Activated CD4-positive, alpha-beta T cell treated with anti-CD3 and anti-CD28 coated beads, Interleukin-2, Interleukin-4, amounts not matched to agents 100 ng/mL and 50 ng/mL, durations not matched to agents 16 hours and 8 hours (primary cell): ENCODE measurements around the gene OR11G2.
"Not testable (repeated sequence)": the region's sequence is repeated elsewhere in the genome, so short reads cannot be mapped to it uniquely, and the experiment has no call there.

Source experiments
- DNase-seq: peaks from one replicate; pipeline ENCODE4 v3.0.0-alpha.2; 2020; ENCODE audit warnings: low spot score

Gene OR11G2, protein sequence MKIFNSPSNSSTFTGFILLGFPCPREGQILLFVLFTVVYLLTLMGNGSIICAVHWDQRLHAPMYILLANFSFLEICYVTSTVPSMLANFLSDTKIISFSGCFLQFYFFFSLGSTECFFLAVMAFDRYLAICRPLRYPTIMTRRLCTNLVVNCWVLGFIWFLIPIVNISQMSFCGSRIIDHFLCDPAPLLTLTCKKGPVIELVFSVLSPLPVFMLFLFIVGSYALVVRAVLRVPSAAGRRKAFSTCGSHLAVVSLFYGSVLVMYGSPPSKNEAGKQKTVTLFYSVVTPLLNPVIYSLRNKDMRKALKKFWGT

DNA sequence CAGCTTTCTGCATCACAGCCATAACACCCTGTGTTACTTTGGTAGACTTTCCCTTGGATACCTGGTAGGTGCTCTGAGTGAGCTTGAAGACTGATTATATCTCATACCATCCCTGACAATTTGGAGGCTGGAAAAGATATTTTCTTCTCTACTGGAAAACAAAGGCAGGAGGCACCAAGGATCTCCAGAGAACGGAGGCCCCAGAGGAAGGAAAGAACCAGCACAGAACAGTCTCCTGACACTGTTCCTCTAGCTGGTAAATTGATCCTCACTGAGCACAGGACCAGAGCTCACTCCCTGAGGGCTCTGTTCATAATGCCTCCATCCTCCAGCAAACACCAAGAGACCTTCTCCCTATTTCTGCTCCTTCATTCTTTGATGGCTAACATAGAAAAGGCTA lies at the start of gene OR11G2:
TSS of gene OR11G2 (plus strand) at position 301 of the 400 bp plus-strand sequence. CDS start 6,542 bp downstream, outside the sequence.
- DNase-seq, result no peak

DNA sequence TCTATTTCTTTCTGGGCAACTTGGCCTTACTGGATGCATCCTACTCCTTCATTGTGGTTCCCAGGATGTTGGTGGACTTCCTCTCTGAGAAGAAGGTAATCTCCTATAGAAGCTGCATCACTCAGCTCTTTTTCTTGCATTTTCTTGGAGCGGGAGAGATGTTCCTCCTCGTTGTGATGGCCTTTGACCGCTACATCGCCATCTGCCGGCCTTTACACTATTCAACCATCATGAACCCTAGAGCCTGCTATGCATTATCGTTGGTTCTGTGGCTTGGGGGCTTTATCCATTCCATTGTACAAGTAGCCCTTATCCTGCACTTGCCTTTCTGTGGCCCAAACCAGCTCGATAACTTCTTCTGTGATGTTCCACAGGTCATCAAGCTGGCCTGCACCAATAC lies 46.8 kb upstream of the OR11G2 start:
- no peak for DNase-seq

DNA sequence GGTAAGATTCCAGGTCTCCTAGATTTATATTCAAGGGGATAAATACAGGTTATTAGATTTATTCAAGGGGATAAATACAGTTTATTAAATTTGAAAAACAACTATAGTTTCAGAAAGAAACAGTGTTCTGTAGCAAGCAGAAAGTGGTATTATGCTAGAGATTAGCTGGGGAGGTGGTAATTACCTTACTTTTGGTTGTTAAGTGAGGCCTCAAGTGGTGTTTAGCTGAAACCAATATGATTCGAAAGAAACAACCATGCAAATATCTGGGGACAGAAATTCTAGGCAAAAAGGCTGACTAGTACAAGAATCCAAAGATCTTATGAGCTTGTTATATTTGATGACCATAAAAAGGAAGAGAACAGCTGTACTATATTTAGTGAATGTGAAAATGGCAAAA lies 45.9 kb upstream of the OR11G2 start:
- no peak for DNase-seq

DNA sequence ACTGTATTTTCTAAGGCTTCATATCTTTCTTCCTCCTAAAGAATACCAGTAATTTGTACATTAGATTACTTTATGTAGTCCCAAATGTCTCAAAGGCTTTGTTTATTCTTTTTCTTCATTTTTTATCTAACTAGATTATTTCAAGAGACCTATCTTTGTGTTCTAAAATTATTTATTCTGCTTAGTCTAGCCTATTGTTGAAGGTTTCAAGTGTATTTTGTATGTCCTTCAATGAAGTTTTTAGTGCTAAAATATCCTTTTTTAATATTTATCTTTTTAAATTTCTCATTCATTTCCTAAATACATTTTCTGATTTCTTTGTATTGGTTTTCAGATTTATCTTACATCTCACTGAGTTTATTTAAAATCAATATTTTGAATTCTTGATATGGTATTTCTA lies 26.2 kb upstream of the OR11G2 start:
- DNase-seq, result no peak

DNA sequence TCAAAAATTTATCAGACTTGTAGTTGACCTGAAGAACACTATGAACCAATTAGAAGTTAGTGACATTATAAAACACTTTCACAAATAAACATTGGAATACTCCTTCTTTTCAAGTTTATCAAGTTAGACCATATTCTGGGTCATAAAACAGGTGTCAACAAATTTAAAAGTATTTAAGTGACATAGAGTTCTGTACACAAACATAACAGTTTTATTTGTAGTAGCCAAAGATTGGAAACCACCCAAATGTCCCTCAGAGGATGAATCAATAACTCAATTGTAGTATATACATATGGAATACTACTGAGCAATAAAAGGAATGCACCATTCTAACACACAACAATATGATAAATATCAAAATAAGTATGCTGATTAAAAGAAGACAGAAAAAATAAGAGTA lies 23.6 kb upstream of the OR11G2 start:
- no peak for DNase-seq

DNA sequence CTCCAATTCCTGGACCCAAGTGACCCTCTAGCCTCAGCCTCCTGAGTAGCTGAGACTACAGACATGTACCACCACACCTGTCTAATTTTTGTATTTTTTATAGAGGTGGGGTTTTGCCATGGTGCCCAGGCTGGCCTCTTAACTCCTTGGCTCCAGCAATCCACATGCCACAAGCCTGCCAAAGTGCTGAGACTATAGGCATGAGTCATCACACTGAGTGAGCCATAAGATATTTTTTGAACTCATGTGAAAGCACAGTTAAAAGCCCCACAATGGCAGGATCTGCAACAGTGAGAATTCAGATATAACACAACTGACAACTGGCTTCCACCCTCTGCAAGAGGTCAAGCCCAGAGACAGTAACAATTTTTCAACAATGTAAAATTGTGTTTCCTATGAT lies 20.8 kb upstream of the OR11G2 start:
- not testable (repeated sequence) for DNase-seq

DNA sequence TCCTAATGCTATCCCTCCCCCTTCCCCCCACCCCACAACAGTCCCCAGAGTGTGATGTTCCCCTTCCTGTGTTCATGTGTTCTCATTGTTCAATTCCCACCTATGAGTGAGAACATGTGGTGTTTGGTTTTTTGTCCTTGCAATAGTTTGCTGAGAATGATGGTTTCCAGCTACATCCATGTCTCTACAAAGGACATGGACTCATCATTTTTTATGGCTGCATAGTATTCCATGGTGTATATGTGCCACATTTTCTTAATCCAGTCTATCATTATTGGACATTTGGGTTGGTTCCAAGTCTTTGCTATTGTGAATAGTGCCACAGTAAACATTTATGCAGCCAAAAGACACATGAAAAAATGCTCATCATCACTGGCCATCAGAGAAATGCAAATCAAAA lies 16.5 kb upstream of the OR11G2 start:
- not testable (repeated sequence) for DNase-seq

DNA sequence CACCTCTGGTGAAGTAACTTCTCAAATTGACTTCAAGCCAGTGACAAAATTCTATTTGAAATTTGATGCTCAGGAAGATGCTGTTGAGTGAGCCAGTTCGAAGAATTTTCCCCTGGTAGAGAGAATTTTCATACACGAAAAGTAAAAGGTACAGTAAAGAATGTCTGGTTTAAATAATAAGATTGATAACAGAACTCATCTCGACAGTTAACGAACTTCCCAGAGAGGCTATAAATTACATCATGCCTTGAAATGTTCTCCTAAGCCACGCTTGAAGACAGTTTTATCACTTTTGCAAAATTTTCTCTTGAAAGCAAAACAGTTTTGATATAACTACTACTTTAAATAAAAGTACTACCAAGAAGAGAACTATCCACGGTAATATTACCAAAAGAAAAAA lies 14.4 kb upstream of the OR11G2 start:
- no peak for DNase-seq

DNA sequence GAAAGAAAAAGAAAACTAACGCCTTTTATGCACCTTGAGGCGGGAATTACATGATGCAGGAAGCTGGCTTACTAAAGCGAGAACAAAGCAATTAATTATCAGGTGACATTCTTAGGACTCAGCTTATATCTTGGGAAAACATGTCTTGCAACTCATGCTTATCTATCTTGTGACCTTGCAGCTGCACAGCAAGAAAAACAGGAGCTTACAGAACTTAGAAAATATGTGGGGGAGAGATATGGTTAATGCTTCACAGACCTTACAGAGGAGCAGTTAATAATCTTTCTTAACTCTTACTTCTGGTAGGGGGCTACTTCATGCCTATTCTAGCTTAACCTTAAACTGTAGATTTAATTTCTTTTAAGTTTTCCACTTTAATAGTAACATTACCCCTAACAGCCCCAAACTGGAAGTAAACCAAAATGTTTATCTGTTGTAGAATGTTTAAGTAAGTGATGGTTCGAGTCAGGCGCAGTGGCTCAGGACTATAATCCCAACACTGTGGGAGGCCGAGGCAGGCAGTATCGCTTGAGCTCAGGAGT lies 13.2 kb upstream of the OR11G2 start:
- DNase-seq, result no peak

DNA sequence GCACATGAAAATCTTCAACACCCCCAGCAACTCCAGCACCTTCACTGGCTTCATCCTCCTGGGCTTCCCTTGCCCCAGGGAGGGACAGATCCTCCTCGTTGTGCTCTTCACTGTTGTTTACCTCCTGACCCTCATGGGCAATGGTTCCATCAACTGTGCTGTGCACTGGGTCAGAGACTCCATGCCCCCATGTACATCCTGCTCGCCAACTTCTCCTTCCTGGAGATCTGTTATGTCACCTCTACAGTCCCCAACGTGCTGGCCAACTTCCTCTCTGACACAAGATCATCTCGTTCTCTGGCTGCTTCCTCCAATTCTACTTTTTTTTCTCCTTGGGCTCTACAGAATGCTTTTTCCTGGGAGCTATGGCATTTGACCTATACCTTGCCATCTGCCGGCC lies 11.5 kb upstream of the OR11G2 start:
- DNase-seq, result no peak

DNA sequence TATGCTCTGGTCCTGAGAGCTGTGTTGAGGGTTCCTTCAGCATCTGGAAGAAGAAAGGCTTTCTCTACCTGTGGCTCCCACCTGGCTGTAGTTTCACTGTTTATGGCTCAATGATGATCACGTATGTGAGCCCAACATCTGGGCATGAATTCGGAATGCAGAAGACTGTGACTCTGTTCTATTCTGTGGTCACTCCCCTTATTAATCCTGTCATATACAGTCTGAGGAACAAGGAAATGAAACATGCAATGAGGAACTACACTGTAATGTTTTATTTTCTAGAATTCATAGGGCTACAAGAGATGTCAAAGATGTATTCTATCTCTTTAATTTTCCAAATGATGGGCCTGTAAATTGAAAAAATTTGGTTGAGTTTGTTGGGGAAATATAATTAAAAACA lies 10.8 kb upstream of the OR11G2 start:
- no peak for DNase-seq

DNA sequence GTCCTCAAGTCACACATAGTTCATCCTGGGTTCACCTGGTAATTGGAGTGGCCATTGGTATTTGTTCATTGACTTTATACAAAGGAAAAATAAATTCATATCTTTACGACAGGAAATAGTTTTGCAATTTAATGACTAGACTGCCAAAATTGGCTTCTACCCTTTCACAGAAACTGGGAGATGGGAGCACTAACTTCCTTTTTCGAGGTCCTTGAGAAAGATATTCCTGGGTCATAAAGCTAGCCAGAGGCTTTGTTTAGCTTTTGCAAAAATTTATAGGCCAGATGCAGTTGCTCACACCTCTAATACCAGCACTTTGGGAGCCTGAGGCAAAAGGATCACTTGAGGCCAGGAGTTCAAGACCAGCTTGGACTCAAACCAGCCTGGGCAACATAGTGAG lies 10.2 kb upstream of the OR11G2 start:
- no peak for DNase-seq

DNA sequence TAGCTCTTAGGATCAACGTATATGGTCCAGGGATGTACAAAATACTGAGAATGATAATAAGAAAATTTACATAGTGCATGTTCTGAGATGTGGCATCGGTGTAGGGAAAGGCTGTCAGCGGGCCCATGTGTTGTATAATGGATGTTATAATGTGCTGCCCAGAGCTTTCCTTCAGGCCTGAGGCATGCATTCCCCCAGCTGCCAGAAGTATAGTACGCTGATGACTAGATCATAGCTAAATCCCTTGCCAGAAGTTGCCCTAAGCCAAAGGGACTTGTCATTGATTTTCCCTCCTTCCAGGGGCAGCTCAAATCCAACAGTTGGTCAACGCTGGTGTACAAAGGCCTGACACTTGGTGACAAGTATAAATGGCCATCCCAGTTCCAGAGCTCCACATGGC lies 6.5 kb upstream of the OR11G2 start:
- DNase-seq, result no peak

DNA sequence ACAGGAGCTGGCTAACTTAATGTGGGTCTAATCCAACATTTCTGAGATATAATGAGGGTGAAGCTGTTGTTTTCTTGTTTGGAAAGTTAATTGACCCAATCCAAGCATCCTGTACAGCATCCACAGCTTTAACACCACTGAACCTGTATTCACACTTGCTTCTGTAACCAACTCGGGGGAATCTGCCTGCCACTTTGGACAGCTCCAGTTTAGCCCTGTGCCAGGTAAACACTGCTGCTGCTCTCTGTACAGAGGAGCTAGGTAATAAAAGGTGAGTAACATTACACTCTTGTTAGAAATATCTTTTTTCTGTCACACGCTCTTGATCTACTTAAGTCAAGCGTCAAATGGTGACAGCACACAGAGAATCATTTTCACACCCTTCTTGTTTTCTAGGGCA lies 700 bp downstream of the OR11G2 start:
- DNase-seq, result no peak

DNA sequence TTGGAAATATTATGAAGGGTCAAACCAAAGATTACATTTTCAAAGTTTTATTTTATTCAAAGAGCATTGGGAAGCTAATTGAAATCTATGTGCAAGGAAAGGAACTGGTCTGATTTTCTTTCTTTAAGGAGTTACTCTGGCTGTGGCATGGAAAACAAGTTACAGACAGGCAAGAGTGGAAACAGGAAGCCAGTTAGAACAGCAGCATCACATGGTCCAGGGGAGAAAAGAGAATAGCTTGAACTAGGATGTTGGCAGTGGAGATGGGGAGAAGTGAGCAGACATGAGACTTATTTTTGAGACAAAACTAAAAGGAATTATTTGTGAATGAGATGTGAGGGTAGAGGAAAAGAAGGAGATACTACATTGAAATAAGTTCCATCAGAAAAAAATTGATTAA lies 3.4 kb downstream of the OR11G2 start:
- DNase-seq, result no peak

DNA sequence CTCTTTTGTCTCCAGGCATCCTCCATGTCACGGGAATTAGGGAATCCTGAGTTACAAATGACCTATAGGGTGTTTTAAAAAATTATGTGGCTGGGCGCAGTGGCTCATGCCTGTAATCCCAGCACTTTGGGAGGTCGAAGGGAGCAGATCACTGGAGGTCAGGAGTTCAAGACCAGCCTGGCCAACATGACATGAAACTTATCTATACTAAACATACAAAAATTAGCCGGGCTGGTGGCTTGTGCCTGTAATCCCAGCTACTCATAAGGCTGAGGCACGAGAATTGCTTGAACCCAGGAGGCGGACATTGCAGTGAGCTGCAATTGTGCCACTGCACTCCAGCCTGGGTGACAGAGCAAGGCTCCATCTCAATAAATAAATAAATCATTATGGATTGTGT lies 4.5 kb downstream of the OR11G2 start:
- not testable (repeated sequence) for DNase-seq

DNA sequence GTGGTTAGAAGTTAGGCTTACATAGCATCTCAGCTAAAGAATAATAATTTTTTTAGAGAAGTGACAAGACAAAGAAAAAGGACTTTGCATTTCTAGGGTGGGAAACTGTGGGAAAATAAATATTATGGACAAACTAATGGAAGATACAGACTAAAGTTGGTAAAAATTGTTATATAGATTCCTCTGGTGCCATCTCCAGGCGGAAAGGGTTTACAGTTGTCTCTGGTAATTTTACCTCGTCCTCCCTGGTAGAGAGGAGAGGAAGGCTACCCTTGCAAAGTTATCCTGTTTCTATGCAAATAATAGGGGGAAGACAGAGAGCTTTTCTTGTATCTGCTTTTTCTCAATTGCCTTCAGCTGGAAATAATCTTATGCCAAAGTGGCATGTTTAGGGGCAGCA lies 5.2 kb downstream of the OR11G2 start:
- DNase-seq, result no peak

DNA sequence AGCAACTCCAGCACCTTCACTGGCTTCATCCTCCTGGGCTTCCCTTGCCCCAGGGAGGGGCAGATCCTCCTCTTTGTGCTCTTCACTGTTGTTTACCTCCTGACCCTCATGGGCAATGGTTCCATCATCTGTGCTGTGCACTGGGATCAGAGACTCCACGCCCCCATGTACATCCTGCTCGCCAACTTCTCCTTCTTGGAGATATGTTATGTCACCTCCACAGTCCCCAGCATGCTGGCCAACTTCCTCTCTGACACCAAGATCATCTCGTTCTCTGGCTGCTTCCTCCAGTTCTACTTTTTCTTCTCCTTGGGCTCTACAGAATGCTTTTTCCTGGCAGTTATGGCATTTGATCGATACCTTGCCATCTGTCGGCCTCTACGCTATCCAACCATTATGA lies 6.8 kb downstream of the OR11G2 start:
- no peak for DNase-seq

DNA sequence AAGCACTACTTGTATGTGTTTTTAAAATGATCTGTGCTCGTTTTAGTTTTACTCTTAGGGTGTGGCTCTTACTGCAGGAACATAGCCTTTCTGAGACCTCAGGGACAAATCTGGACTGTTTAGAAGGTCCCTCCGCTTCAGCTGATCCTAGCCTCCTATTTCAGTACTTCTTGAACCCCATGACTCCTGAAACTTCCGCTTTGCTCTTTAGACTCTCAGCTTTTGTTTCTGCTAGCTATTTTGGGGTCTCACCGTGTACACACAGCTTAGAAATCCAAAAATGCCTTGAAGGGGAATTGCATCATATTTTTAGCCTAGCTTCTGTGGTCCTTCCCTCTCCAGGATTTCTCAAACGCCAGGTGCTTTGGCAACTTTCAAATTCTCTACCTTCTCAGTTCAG lies 8.3 kb downstream of the OR11G2 start:
- no peak for DNase-seq

DNA sequence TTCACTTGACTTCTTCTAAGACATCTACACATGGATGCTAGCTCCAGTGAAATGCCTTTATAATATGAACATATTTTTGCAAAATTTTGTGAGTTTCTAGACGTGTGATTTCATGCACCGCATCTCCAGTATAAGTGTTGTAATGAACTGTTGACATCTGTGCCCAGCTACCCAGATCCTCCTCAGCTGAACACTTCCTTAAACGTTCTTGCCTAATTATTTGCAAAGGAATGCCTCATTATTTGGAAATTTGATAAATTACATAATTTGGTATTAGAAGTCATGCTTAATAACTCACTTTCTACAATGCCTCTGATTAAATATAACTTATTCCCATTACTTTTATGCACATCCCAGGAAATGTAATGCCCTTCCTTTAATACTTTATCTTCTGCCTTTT lies 14.0 kb downstream of the OR11G2 start:
- DNase-seq, result no peak

DNA sequence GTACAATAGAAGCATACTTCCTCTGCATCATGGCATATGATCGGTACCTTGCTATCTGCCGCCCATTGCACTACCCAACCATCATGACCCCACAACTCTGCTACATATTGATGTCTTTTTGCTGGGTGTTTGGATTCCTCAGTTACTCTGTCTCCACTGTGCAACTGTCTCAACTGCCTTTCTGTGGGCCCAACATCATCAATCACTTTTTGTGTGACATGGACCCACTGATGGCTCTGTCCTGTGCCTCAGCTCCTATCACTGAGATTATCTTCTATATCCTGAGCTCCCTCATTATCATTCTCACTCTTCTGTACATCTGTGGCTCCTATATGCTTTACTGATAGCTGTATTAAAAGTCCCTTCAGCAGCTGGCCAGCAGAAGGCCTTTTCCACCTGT lies 18.9 kb downstream of the OR11G2 start:
- no peak for DNase-seq

DNA sequence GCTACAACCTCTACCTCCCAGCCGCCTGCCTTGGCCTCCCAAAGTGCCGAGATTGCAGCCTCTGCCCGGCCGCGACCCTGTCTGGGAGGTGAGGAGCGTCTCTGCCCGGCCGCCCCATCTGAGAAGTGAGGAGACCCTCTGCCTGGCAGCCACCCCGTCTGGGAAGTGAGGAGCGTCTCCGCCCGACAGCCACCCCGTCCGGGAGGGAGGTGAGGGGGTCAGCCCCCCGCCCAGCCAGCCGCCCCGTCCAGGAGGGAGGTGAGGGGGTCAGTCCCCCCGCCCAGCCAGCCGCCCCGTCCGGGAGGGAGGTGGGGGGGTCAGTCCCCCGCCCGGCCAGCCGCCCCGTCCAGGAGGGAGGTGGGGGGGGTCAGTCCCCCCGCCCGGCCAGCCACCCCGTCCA lies 21.7 kb downstream of the OR11G2 start:
- not testable (repeated sequence) for DNase-seq

DNA sequence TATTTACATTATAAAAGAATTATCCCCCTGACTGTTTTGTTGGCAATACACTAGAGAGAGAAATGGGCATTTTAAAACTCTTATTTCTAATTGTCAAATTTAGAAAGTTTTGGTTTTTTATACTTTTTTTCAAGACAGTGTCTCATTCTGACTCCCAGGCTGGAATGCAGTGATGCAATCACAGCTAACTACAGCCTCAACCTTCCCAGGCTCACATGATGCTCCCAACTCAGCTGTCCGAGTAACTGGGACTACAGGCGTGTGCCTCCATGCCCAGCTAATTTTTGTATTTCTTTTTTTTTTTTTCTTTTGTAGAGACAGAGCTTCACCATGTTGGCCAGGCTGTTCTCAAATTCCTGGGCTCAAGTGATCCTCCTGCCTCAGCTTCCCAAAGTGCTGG lies 24.5 kb downstream of the OR11G2 start:
- no peak for DNase-seq

DNA sequence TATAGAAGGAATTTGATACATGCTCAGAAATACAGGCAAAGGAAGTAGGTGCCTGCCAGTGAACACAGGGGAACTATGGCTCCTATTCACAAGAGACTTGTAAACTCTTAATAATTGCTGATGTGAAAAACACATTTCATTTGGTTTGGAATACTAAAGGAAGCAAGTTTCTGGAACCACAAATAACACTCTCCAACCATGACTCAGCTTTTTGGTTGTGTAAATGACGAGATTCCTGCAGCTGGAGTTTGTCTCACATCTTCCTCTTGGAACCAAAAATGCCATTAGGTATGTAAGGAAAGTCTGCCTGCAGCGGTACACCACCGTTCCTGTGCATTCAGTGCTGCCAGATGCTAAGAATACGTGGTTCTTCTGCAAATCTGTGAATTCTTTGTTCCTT lies 28.3 kb downstream of the OR11G2 start:
- DNase-seq, result no peak
